Activated CD8-positive, alpha-beta memory T cell treated with anti-CD3 and anti-CD28 coated beads for 1 hour (primary cell): ENCODE results near the gene CYP2B6.
"Not testable (repeated sequence)": the region's sequence is repeated elsewhere in the genome, so short reads cannot be mapped to it uniquely, and the experiment has no call there.

Experiments used
- DNase-seq, 2 donors: peaks; one replicate each; pipeline ENCODE4 v3.0.0-alpha.2; 2020; ENCODE audit warnings: low read depth in 1 of 2; ENCODE audit errors: extremely low read depth in 1 of 2

The CYP2B6 gene

GRCh38 chr19:41029524-41030432 is 38.7 kb downstream of the CYP2B6 start:
- DNase-seq, result no peak

- DNase-seq, result no peak
Measured at GRCh38 chr19:41030651-41031050, 39.6 kb downstream of the CYP2B6 start.

GRCh38 chr19:41031916-41032315 is 40.8 kb downstream of the CYP2B6 start:
- no peak for DNase-seq

- not testable (repeated sequence) for DNase-seq
Measured at GRCh38 chr19:41033324-41033723, 42.2 kb downstream of the CYP2B6 start.

- no peak for DNase-seq
Measured at GRCh38 chr19:41039806-41040205, 48.7 kb downstream of the CYP2B6 start.

- DNase-seq, result not testable (repeated sequence)
Measured at GRCh38 chr19:41045095-41045494, 54.0 kb downstream of the CYP2B6 start.

GRCh38 chr19:41050426-41050825 is 59.3 kb downstream of the CYP2B6 start:
- DNase-seq, result no peak

GRCh38 chr19:41052162-41052561 is 61.1 kb downstream of the CYP2B6 start:
- DNase-seq, result not testable (repeated sequence)

- not testable (repeated sequence) for DNase-seq
Measured at GRCh38 chr19:41053331-41053730, 62.2 kb downstream of the CYP2B6 start.

- DNase-seq, result no peak
Measured at GRCh38 chr19:41064974-41065569, 74.0 kb downstream of the CYP2B6 start.
